ENCODE results near the gene LGALS9.
"Not testable (repeated sequence)": the region's sequence is repeated elsewhere in the genome, so short reads cannot be mapped to it uniquely, and the experiment has no call there.

DNA sequence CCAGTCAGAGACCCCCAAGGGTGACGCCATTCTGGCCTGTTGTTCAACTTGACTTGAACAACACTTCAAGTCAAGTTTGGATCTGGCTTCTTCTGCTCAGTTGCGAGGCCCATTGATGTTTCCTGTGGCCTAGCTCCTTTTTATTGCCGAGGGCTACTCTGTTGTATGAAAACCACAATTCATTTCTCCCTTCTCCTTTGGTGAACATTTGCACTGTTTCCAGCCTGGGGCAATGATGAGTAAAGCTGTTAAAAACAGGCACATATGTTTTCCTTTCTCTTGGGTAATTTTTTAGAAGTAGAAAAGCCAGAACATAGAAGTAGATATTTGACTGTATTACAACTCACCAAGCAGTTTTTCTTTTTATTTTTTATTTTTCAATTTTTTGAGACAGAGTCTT lies 1.7 kb upstream of the LGALS9 start:
- TF ChIP-seq CTCF (IDR thresholded peaks at IDR 0.05); REST (IDR thresholded peaks at IDR 0.05; ENCODE audit: insufficient read depth in 1 of 2, low read depth in 2 of 2, low read length in 1 of 2); SIN3A (IDR thresholded peaks at IDR 0.05; ENCODE audit: borderline replicate concordance, insufficient read depth, low read depth, low read length); POLR2AphosphoS5 (IDR thresholded peaks at IDR 0.05; ENCODE audit: low read depth, low read length): not testable (repeated sequence)

Data from Panc1 (cell line).